Urothelium cell line (cell line): ENCODE results near the gene PPWD1.
"Not testable (repeated sequence)": the region's sequence is repeated elsewhere in the genome, so short reads cannot be mapped to it uniquely, and the experiment has no call there.

ENCODE experiments used
- DNase-seq: peaks from one replicate; pipeline ENCODE4 v3.0.0; 2011; ENCODE audit warnings: low spot score, mixed read lengths
- FAIRE-seq: peaks from 2 replicates; lab custom pipeline; 2011; peaks lifted over from hg19 to GRCh38; lab: Jason Lieb, UNC

PPWD1 gene

GRCh38 chr5:65562731-65563701 lies at the start of gene PPWD1, which contains the start of gene CENPK:
Gene PPWD1, plus strand, starts transcription at chr5:65563296. Its CDS starts 15 bp downstream, at chr5:65563311.
Gene CENPK, minus strand, starts transcription at chr5:65563168. Its CDS starts 8,261 bp downstream, at chr5:65554907.
- no peak for FAIRE-seq

GRCh38 chr5:65525726-65526125 lies 37.4 kb upstream of the PPWD1 start:
- DNase-seq (no peak), FAIRE-seq (no peak)

More at GRCh38 chr5:65562731-65563701, at the start of gene PPWD1, which contains the start of gene CENPK:
- DNase-seq, result peak; percentile 97

GRCh38 chr5:65530904-65531303 lies 32.2 kb upstream of the PPWD1 start:
- FAIRE-seq (no peak), DNase-seq (no peak)

GRCh38 chr5:65535529-65535987 lies 27.5 kb upstream of the PPWD1 start:
- FAIRE-seq, result no peak

GRCh38 chr5:65539827-65540226 lies 23.3 kb upstream of the PPWD1 start:
- DNase-seq (no peak), FAIRE-seq (no peak)

More at GRCh38 chr5:65535529-65535987, 27.5 kb upstream of the PPWD1 start:
- no peak for DNase-seq

GRCh38 chr5:65544473-65544872 lies 18.6 kb upstream of the PPWD1 start:
- FAIRE-seq, result no peak
- no peak for DNase-seq

GRCh38 chr5:65546141-65546540 lies 17.0 kb upstream of the PPWD1 start:
- no peak for FAIRE-seq
- no peak for DNase-seq

GRCh38 chr5:65548281-65548680 lies 14.8 kb upstream of the PPWD1 start:
- FAIRE-seq (no peak), DNase-seq (no peak)

- FAIRE-seq (no peak), DNase-seq (no peak)
Observed at GRCh38 chr5:65553941-65554340, 9.2 kb upstream of the PPWD1 start.

GRCh38 chr5:65555287-65555686 lies 7.8 kb upstream of the PPWD1 start:
- FAIRE-seq, result no peak
- DNase-seq, result no peak

- FAIRE-seq, result no peak
- no peak for DNase-seq
Observed at GRCh38 chr5:65556181-65556580, 6.9 kb upstream of the PPWD1 start.

- no peak for DNase-seq
- no peak for FAIRE-seq
Observed at GRCh38 chr5:65556718-65557117, 6.4 kb upstream of the PPWD1 start.

GRCh38 chr5:65563777-65564176 lies 681 bp downstream of the PPWD1 start:
- FAIRE-seq, result no peak
- no peak for DNase-seq

- DNase-seq (no peak), FAIRE-seq (no peak)
Observed at GRCh38 chr5:65566505-65566904, 3.4 kb downstream of the PPWD1 start.

GRCh38 chr5:65570598-65571226 lies 7.6 kb downstream of the PPWD1 start:
- FAIRE-seq, result no peak
- DNase-seq, result no peak

GRCh38 chr5:65577141-65577540 lies 14.0 kb downstream of the PPWD1 start:
- FAIRE-seq (no peak), DNase-seq (no peak)

GRCh38 chr5:65588694-65589093 lies 25.6 kb downstream of the PPWD1 start:
- DNase-seq (no peak), FAIRE-seq (no peak)

- not testable (repeated sequence) for FAIRE-seq, DNase-seq
Observed at GRCh38 chr5:65601761-65602160, 38.7 kb downstream of the PPWD1 start.

GRCh38 chr5:65611524-65611923 lies 48.4 kb downstream of the PPWD1 start:
- no peak for FAIRE-seq

GRCh38 chr5:65612298-65612907 lies 49.3 kb downstream of the PPWD1 start:
- DNase-seq (no peak), FAIRE-seq (no peak)

More at GRCh38 chr5:65611524-65611923, 48.4 kb downstream of the PPWD1 start:
- no peak for DNase-seq

GRCh38 chr5:65620021-65620420 lies 56.9 kb downstream of the PPWD1 start:
- no peak for DNase-seq
- FAIRE-seq, result no peak
